ENCODE data around the gene BPNT1.
"Not testable (repeated sequence)": the region's sequence is repeated elsewhere in the genome, so short reads cannot be mapped to it uniquely, and the experiment has no call there.

Gene BPNT1, protein sequence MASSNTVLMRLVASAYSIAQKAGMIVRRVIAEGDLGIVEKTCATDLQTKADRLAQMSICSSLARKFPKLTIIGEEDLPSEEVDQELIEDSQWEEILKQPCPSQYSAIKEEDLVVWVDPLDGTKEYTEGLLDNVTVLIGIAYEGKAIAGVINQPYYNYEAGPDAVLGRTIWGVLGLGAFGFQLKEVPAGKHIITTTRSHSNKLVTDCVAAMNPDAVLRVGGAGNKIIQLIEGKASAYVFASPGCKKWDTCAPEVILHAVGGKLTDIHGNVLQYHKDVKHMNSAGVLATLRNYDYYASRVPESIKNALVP

DNA sequence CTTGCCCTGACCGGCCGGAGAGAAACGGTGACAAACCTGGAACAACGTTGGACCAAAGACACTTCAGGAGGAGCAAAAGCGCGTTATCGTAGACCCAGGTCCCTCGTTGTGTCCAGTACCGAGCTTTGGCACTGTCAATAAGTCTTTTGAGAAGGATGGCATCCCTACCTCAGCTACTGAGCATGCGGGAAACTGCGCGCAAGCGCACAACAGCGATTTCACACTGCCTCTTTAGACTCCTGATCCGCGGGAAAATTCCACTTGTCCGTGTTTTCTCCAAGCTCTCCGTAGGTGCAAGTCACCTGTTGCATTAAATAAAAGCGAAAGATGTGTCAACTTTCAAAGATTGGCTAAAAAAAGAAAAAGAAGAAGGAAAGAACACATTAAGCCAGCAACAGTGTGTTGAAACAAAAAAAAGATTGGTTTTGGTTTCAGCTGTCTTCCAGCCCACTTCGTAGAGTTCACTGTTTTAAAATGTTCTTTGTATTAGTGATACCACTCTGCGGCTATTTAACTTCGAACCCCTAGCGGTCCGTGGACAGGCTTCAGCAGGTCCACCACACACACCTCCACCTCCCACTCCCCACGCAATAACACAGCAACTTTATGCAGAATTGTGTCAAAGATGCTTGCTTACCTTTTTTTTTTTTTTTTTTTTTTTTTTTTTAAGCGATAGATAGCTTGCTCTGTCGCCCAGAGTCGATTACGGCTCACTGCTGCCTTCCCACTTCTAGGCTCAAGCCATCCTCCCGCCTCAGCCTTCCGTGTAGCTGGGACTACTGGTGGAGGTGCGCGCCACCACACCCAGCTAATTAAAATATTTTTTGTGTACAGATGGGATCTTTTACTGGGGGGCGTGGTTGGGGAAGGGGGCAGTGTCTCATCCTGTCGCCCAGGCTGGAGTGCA, at the start of gene BPNT1:
Gene BPNT1, minus strand, starts transcription at position 139 of the 907 bp plus-strand sequence. CDS start 9,942 bp downstream, outside the sequence.
- peak; percentile 98 for DNase-seq

DNA sequence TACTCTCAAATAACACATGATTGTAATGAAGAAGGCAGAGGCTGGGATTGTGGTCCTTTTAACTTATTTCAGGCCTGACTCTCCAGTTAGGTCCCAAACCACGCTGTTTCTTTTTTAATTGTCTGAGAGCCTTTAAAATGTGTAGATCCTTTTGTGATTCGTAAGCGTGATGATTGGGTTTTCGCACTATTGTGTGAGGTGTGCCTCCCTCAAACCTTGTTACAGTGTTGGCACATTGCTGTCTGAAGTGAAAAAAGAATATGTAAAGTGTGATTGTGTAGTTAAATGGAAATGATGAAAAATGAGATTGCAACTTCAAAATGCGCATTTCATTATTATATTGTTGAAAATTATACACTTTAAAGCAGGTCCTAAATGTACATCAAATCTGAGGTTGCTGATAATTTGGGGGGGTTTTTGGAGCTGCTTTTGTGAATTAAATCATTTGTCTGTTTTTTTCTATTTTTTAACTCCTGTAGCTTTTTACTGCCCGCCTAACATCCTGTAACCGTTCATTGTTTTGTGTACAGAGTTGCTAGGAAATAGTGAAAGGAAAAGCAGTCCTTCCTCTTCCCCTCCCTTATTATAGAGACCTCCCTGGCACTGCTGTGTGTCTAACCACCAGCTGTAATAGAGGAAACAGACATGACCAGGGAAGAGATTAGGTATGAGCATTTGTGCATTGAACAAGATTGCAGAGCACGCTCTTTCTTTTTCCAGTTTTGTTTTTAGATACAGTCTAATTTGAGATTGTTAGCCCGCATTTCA, 47.6 kb upstream of the BPNT1 start:
- no peak for DNase-seq

DNA sequence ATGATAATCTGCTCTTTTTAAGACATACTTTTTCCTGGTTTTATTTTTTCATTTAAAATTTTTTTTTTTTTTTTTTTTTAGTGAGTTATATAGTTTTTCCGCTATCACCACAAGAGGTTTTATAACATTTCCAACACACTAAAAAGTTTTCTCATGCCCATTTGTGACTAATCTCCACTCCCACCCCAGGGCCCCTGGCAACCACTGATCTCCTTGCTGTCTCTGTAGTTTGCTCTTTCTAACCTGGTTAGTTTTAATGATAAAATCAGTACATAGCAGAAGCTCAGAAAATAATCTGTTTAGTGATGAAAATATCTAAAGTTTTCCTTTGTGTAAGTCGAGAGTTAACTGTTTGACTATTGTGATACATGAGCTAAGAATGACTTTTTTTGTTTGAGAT, 46.2 kb upstream of the BPNT1 start:
- no peak for DNase-seq

DNA sequence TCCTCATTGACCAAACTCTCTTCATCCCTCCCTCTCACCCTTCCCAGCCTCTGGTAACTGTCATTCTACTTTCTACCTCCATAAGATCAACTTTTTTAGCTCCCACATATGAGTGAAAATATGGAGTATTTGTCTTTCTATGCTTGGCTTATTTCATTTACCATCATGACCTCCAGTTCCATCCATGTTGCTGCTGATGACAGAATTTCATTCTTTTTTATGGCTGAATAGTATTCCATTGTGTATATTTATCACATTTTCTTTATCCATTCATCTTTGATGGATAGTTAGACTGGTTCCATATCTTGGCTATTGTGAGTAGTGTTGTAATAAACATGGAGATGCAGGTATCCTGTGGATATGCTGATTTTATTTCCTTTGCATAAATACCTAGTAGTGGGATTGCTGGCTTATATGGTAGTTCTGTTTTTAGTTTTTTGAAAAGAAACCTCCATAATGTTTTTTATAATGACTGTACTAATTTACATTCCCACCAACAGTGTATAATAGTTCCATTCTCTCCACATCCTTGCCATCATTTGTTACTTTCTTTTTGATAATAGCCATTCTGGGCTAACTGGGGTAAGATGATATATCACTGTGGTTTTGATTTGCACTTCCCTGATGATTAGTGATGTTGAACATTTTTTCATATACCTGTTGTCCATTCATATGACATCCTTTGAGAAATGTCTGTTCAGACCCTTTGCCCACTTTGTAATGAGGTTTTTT, 40.1 kb upstream of the BPNT1 start:
- no peak for DNase-seq

DNA sequence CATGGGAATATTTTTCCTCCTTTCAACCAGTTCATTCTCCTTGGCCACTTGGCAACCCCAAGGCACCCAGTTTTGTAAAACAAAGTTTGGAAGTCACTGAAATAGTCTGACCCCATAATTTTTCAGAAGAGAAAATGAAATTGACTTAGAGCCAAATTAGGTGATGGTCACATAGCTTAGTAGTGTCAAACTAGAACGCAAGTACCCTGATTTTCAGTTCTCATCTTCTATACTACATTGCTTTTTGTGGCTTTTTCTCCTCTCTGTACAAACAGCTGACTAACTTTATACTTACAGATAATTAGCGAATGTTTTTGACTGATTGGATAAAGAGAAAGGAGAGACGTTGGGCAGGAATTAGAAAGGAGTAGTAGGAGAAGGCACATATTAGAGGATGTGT, 37.5 kb upstream of the BPNT1 start:
- no peak for DNase-seq

DNA sequence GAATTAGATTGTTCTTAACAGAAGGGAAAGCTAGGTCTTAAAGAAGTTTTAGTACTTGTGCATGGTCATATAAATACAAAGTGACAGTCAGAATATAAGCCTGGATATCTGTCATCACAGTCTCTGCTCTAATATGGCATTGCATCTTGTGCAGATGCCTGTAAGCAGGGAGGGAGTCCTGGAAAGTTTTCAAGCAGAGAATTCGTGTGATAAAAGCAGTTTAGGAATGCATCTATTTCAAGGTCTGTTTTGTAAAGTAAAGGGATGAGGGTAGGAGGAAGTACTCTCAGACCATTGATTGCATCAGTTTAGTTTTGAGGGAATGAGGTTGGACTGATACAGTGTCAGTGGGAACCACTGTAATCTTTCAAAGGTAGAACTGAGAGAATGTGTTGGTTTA, 35.0 kb upstream of the BPNT1 start:
- DNase-seq = no peak

DNA sequence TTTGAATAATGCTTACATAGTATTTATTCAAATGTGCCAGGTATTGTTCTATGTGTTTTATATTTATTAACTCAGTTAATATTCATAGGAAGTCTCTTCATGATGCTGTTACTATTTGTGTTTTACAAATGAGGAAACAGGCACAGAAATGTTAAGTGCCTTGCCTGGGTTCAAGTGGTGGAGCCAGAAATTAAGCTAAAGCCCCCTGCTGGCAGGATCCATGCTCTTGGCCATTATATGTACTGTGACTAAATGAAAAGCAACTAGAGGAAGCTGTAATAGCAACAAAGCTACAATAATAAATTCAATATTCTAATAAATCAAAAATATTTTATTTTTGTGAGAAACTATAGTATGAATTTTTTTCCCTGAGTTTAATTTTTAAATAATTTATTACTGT, 34.3 kb upstream of the BPNT1 start:
- DNase-seq = peak; percentile 40

DNA sequence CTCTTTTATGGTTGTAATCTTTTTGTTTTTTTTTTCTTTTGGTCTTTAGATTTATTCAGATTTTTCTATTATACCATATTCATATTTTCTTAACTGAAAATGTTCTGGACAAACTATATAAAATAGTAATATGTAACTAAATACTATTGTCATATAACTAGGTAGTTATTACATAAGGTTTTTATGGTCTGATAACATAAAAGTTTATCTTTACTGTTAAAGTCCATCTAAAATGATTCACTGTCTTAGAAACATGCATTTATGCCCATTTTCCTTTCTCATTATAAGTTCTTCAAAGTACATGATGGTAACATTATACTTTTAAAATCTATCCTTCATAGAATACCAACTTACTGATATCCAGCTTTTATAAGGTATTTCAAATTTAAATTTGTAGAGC, 33.5 kb upstream of the BPNT1 start:
- DNase-seq = no peak

DNA sequence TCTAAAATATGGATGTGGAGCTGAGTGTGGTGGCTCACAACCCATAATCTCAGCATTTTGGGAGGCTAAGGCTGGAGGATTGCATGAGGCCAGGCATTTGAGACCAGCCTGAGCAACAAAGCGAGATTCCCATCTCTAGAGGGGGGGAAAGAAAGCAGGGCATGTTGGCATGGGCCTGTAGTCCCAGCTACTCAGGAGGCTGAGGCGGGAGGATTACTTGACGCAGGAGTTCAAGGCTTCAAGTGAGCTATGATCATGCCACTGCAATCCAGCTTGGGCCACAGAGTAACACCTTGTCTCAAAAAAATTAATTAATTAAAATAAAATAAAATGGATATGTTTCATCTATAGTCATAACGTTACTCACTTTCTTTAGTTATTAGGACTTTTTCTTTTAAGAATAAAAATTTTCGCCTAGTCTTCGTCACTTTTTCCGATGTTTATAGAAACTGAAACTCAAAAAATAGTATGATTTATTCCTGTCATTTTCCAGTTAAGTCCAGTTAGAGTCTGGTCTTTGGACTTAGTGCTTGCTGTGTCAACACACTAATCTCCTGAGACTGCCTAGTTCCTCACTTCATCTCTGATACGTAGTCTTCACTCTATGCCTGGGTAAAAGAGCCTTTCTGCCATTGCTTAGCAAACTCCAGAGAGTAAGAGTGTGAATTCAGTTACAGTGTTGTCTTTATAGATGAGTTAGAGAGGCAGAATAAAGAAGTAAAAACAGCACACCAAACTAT, 32.4 kb upstream of the BPNT1 start:
- no peak for DNase-seq

DNA sequence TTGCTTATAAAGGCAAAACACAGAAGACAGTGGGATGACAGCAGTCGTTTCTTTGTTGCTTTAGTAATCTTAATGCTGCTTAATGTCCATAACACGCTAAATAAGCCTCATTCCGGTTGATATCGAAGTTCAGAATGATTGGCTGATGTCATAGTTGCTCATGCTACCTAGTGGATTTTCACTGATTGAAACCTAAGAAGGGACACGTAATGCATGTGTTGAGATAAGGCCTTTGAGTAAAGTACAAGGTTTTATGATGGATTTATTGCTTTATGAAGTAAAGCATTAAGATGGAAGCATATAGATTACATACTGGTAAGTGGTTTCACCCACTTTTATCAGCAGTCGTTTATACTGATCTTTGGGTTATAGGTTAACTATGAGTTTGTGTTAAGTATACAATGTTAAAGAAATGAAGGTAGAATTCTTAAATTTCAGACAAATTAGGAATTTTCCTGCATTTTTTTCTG, 29.5 kb upstream of the BPNT1 start:
- no peak for DNase-seq

DNA sequence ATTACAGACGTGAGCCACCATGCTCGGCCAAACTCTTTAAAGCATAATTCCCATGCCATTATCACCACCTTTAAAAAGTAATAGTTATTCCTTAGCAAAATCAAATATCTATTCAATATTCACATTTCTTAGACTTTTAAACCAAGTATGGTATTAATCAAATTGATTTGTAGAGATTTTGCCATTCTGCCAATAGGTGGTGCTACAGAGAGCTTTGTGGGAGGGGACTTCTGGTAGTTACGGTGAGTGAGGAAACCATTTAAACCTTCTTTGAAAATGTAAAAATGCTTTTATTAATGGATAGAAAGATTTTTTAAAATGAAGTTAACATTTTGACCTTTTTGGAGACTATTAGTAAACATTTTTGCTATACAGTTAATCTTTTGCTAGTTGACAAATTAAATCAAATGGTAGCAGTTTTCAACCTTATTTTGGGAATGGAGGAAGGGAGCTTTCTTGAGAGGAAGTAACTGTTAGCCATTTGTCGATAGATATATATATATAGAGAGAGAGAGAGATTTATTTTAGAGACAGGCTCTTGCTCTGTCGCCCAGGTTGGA, 23.6 kb upstream of the BPNT1 start:
- peak; percentile 59 for DNase-seq

DNA sequence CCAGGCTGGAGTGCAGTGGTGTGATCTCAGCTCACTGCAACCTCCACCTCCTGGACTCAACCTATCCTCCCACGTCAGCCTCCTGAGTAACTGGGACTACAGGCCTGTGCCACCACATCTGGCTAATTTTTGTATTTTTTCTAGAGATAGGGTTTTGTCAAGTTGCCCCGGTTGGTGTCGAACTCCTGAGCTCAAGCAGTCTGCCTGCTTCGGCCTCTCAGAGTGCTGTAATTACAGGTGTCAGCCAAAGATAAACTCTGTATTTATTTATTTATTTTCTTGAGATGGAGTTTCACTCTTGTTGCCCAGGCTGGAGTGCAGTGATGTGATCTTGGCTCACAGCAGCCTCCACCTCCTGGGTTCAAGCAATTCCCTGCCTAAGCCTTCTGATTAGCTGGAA, 23.0 kb upstream of the BPNT1 start:
- DNase-seq = not testable (repeated sequence)

DNA sequence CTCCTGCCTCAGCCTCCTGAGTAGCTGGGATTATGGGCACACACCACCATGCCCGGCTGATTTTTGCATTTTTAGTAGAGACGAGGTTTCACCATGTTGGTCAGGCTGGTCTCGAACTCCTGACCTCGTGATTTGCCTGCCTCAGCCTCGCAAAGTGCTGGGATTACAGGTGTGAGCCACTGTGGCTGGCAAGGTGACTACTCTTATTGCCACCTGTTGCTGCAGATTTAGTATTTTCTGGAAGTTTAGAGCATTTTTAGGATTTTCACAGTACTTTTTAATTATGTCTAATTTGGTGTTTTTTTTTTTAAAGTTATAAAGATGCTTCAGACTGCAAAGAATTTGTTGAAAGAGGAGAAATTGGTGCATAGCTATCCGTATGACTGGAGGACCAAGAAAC, 20.9 kb upstream of the BPNT1 start:
- not testable (repeated sequence) for DNase-seq

DNA sequence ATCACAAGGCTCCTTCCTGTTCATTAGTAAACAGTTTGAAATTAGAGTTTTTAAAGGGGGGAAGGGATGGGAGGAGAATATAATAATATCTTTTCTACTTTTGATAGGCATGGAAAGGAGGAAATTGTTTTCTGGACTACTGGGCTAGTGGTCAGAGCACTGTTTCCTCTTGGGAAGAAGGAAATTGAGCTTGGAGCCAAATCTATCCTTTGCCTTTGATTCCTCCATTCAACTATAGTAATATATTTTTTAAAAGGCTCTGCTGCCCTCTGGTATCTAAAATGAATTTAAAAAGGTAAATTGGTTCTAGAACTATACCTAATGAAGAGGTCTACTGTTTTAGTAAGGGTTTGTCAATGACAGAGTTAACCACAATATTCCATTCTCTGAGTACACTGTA, 10.2 kb upstream of the BPNT1 start:
- no peak for DNase-seq

DNA sequence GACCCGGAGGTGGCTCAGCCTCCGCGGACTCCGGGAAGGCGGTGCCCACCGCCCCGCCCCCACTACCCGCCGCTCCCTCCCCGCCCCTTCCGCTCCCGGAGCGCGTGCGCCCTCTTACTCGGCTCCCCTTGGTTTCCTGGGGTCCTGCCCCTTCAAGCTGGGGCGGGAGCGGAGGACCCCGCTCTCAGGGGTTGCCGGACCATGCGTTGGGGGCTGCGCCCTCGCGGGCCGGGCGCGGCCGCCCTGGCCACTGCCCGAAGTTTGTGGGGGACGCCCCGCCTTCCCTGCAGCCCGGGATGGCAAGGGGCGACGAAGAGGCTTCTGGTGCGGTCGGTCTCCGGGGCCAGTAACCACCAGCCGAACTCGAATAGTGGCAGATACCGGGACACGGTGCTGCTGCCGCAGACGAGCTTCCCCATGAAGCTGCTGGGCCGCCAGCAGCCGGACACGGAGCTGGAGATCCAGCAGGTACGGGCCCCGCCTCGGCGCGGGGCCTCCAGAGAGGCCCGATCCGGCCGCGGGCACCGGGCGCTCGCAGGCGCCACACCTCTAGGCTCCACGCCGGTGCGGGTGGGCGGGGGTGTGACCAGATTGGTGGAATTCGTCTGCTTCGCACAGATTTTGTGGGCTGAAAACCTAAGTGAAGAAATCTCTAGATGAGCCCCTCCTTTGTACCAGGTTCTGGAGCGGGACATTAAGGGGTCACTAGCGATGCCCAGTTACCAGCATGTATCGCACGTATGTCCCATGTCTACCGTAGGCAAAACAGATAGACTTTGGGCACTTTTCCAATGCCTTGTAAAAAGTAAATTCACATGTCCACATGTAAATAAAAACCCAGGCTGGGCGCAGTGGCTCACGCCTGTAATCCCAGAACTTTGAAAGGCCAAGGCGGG, 4.7 kb upstream of the BPNT1 start, which contains the start of gene IARS2:
Gene IARS2, plus strand, starts transcription at position 117 of the 896 bp plus-strand sequence. Its CDS starts 85 bp downstream, at position 202.
- peak; percentile 96 for DNase-seq

DNA sequence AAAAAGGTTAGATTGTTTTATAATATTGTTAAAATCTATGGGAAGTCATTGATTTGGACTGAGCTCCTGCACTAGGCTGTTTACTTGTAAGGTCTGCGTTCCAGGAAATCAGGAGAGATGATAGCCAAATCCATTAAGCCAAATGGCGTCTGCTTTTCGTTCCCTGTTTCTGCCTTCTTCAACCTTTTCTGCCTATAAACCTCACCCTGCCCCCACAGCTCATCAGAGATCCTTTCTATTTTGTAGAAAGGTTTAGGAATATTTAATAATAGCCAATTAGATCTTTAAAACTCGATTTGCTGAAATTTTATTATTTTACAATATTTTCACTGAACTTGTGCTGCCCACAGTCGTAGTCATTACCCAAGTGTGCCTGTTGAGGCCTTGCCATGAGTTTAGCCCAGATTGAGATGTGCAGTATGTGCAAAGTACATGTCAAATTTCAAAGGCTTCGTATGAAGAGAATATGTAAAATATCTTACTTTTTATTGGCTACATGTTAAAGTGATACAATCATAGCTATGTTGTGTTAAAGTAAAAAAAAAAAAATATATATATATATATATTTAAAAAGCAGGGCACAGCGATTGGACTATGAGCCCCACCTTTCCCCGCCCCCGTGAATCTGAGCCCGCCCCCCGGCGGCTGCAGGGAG, 3.9 kb upstream of the BPNT1 start:
- DNase-seq = peak; percentile 44

DNA sequence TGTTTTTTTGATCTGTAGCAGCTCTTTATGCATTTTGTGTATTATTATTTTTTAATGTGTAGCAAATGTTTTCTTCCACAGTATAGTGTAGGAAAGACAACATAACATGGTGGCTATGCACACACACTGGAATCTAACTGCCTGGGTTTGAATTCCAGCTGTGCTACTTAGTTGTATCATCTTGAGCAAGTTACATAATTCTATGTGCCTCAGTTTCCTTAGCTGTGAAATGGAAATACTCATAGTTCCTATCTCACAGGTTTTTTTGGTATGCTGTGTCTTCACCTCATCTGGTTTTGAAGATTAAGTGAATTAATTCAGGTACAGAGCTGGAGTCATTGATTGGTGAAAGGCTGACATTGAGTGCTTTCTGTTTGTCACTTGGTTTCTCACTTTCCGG, 3.1 kb upstream of the BPNT1 start:
- no peak for DNase-seq

DNA sequence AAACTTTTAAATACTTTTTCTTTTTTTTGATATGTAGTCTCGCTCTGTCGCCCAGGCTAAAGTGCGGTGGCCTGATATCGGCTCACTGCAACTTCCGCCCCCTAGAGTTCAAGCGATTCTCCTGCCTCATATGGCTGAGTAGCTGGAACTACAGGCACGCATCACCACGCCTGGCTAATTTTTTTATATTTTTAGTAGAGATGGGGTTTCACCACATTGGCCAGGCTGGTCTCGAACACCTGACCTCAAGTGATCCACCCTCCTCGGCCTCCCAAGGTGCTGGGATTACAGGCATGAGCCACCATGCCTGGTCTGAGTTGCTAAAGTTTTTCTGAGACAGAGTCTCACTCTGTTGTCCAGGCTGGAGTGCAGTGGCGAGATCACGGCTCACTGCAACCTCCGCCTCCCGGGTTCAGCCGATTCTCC, 3.3 kb downstream of the BPNT1 start:
- DNase-seq = not testable (repeated sequence)

DNA sequence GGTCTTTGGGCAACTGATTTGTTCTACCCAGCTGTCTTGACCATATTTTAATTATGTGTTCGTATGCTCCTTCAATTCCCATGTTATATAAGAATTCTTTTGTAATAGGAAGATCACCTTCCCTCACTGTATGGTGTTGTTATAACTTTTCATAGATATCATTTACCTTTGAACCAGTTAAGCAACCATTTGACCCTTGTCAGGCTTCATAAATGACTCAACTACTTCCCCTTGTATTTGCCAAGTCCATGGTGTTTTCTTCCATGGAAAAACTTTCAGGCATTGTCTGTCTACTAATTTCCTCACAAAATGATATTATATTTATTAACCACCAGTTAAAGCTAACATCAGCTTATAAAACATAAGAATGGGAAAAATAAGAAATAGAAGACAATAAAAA, 5.1 kb downstream of the BPNT1 start:
- DNase-seq = no peak

DNA sequence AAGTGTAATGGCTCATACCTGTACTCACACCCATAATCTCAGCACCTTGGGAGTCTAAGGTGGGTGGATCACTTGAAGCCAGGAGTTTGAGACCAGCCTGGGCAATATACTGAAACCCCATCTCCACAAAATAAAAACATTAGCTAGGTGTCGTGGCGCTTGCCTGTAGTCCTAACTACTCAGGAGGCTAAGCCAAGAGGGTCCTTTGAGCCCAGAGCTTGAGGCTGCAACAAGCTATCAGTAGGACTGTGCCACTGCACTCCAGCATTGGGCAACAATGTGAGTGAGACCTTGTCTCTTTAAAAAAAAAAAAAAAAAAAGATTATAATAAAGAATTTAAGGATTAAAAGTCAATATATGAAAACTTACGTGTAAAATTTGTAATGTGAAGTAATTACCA, 11.7 kb downstream of the BPNT1 start:
- DNase-seq = no peak
